ENCODE measurements around the gene COL7A1. TPM values are rescaled to one million over a fixed set of nuclear protein-coding genes. Genes with fewer than 3 reads are reported as not detected.

The COL7A1 gene
- total and polyA plus RNA-seq, 2 donors from 2014 or later: 13.1 to 14.4 TPM

DNA sequence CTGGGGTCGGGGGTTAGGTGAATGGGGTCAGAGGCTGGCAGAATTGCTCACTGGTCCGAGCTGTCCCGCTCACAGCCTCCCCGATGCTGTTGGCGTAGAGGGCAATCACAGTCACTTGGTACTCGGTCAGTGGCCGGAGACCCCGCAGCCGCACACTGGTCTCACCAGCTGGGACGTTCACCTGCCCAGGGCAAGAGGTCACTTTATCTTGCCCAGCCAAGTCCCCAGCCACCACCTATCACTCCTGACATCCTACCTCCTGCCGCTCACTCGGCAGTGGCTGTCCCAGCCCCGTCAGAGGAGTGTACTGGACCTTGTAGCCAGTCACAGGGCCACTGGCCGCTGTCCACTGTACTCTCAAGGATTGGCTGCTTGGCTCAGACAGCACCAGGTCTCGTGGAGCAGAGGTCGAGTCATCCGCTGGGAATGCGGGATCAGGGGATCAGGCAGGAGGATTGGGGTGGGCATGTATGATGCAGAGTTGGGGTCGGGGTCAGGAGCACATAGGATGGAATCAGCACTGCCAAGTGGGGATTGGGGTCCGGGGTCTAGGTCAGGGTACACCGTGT, 2.5 kb downstream of the COL7A1 start:
- FAIRE-seq (no peak), DNase-seq (no peak)
- Histone ChIP-seq H3K27me3 (ENCODE audit: control insufficient read depth, insufficient read depth, low read length) (no peaks in the 10 kb centered on the region), H3K9ac (ENCODE audit: low read length in 3 of 3) (no peak overlapping the region), H3K4me1 (ENCODE audit: control insufficient read depth in 2 of 3, insufficient read depth in 2 of 3, low read depth in 1 of 3, low read length in 3 of 3) (no peaks in the 10 kb centered on the region), H3K36me3 (ENCODE audit: control insufficient read depth in 2 of 3, insufficient read depth in 3 of 3, low read length in 3 of 3) (no peaks in the 10 kb centered on the region), H3K9me3 (ENCODE audit: control insufficient read depth in 2 of 3, insufficient read depth in 1 of 3, low read length in 3 of 3) (no peaks in the 10 kb centered on the region), H3K27ac (ENCODE audit: low read depth in 2 of 2, low read length in 2 of 2) (no peak overlapping the region), H3K4me3 (ENCODE audit: low read length in 3 of 3) (no peak overlapping the region)
- intact Hi-C loops (cut with DNase I): no loop called here
- TF ChIP-seq, protein P1, sequence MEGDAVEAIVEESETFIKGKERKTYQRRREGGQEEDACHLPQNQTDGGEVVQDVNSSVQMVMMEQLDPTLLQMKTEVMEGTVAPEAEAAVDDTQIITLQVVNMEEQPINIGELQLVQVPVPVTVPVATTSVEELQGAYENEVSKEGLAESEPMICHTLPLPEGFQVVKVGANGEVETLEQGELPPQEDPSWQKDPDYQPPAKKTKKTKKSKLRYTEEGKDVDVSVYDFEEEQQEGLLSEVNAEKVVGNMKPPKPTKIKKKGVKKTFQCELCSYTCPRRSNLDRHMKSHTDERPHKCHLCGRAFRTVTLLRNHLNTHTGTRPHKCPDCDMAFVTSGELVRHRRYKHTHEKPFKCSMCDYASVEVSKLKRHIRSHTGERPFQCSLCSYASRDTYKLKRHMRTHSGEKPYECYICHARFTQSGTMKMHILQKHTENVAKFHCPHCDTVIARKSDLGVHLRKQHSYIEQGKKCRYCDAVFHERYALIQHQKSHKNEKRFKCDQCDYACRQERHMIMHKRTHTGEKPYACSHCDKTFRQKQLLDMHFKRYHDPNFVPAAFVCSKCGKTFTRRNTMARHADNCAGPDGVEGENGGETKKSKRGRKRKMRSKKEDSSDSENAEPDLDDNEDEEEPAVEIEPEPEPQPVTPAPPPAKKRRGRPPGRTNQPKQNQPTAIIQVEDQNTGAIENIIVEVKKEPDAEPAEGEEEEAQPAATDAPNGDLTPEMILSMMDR (IDR thresholded peaks at IDR 0.05; ENCODE audit: borderline replicate concordance, extremely low read depth, insufficient read depth): no peak

DNA sequence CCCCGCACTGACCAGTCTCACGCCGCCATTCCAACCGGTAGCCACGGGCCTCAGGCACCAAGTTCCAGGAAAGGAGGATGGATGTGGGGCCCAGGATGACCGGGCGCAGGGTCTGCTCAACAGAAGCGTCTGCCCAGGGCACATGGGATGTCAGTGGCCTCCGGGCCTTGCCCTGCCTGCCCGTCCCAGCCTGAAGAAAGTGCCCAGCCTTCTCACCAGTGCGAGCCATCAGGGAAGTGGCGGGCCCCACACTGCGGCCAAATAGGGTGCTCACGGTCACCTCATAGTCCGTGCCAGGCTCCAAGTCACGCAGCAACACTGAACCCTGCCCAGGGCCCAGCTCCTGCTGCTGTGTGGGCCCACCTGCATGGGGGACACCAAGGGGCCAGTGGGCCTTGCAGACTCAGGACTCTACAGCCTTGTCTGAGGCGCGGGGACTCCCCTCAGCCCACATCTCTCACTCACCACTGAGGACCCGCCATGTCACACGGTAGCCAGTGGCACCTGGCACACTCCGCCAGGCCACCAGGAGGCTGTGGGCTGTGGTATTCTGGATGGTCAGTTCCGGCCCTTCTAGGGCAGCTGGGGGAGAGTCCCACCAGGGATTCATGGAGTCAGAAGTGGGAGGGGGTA, 3.1 kb downstream of the COL7A1 start:
- no peaks in the 10 kb centered on the region for H3K27me3 ChIP-seq (ENCODE audit: control insufficient read depth, insufficient read depth, low read length)
- H3K4me1 ChIP-seq (ENCODE audit: control insufficient read depth in 2 of 3, insufficient read depth in 2 of 3, low read depth in 1 of 3, low read length in 3 of 3): no peaks in the 10 kb centered on the region
- H3K4me3 ChIP-seq (ENCODE audit: low read length in 3 of 3): no peak overlapping the region
- DNase-seq (no peak), FAIRE-seq (no peak)
- intact Hi-C loops (cut with DNase I): no loop called here
- no peak overlapping the region for H3K9ac ChIP-seq (ENCODE audit: low read length in 3 of 3)
- no peaks in the 10 kb centered on the region for H3K9me3 ChIP-seq (ENCODE audit: control insufficient read depth in 2 of 3, insufficient read depth in 1 of 3, low read length in 3 of 3)
- TF ChIP-seq, protein P1 (IDR thresholded peaks at IDR 0.05; ENCODE audit: borderline replicate concordance, extremely low read depth, insufficient read depth): no peak
- no peaks in the 10 kb centered on the region for H3K36me3 ChIP-seq (ENCODE audit: control insufficient read depth in 2 of 3, insufficient read depth in 3 of 3, low read length in 3 of 3)
- H3K27ac ChIP-seq (ENCODE audit: low read depth in 2 of 2, low read length in 2 of 2): no peak overlapping the region

DNA sequence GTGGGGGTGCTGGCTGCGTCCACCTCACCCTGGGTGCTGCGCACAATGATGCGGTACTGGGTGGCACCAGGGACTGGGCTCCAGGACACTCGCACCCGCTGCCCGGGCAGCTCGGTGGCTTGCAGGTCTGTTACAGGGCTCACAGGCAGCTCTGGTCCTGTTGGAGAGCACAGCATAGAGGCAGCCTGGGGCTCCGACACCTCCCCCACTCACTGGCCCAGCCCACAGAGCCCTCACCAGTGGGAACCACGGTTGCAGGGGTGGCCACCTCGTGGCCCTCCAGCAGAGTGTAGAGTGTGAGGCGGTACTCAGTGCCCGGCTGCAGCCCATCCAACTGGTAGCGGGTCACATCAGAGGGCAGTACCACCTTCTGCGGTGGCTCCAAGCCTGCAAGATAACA, 3.7 kb downstream of the COL7A1 start:
- Histone ChIP-seq H3K9me3 (ENCODE audit: control insufficient read depth in 2 of 3, insufficient read depth in 1 of 3, low read length in 3 of 3) (no peaks in the 10 kb centered on the region), H3K27me3 (ENCODE audit: control insufficient read depth, insufficient read depth, low read length) (no peaks in the 10 kb centered on the region), H3K9ac (ENCODE audit: low read length in 3 of 3) (no peak overlapping the region), H3K27ac (ENCODE audit: low read depth in 2 of 2, low read length in 2 of 2) (no peak overlapping the region), H3K4me3 (ENCODE audit: low read length in 3 of 3) (no peak overlapping the region), H3K36me3 (ENCODE audit: control insufficient read depth in 2 of 3, insufficient read depth in 3 of 3, low read length in 3 of 3) (no peaks in the 10 kb centered on the region), H3K4me1 (ENCODE audit: control insufficient read depth in 2 of 3, insufficient read depth in 2 of 3, low read depth in 1 of 3, low read length in 3 of 3) (no peaks in the 10 kb centered on the region)
- TF ChIP-seq, protein P1 (IDR thresholded peaks at IDR 0.05; ENCODE audit: borderline replicate concordance, extremely low read depth, insufficient read depth): no peak
- intact Hi-C loops (cut with DNase I): no loop called here
- FAIRE-seq: no peak
- no peak for DNase-seq
